ENCODE measurements around the gene MYOM1. TPM values are rescaled to one million over a fixed set of nuclear protein-coding genes. Genes with fewer than 3 reads are reported as not detected.

Gene MYOM1
- total RNA-seq, 1 experiment from 2014 or later = 0.37 TPM

GRCh38 chr18:3180325-3180724 lies 39.4 kb downstream of the MYOM1 start:
- POLR2A ChIA-PET (ENCODE audit: low non-redundant PET) = interaction anchor here (0.5 kb wide), 1 partner anchor 656 kb away, joined by 3 read pairs; no protein-coding TSS in a partner anchor
- no TSS peak for BruUV-seq (replicated peaks)
- intact Hi-C loops (cut with micrococcal nuclease; ENCODE audit: unreplicated experiment) = no loop called here
- TF ChIP-seq CTCF (conservative IDR thresholded peaks at IDR 0.05; ENCODE audit: low read depth, low read length) = no peak
- no peak for TF ChIP-seq EZH2 (IDR thresholded peaks at IDR 0.05; ENCODE audit: borderline replicate concordance, low read depth, low read length, poor library complexity, severe bottlenecking)
- Histone ChIP-seq H3K4me3 (ENCODE audit: low read depth, low read length, poor library complexity, severe bottlenecking) (no peak overlapping the region), H3K27ac (ENCODE audit: low read depth, low read length, poor library complexity, severe bottlenecking) (no peak overlapping the region), H3K36me3 (ENCODE audit: insufficient read depth, low read length, poor library complexity, severe bottlenecking) (no peaks in the 10 kb centered on the region), H3K4me1 (ENCODE audit: insufficient read depth, low read length, poor library complexity, severe bottlenecking) (no peaks in the 10 kb centered on the region), H3K9me3 (ENCODE audit: low read depth, low read length, poor library complexity, severe bottlenecking) (no peaks in the 10 kb centered on the region), H3K27me3 (replicated peaks; ENCODE audit: insufficient read depth, low read depth, low read length, poor library complexity) (no peaks in the 10 kb centered on the region)
- CTCF ChIA-PET = no interaction called here
- peak; percentile 28 for DNase-seq (ENCODE audit: low spot score)

- no peaks in the 10 kb centered on the region for H3K4me1 ChIP-seq (ENCODE audit: insufficient read depth, low read length, poor library complexity, severe bottlenecking)
- no peak for TF ChIP-seq CTCF (conservative IDR thresholded peaks at IDR 0.05; ENCODE audit: low read depth, low read length)
- no peak for TF ChIP-seq EZH2 (IDR thresholded peaks at IDR 0.05; ENCODE audit: borderline replicate concordance, low read depth, low read length, poor library complexity, severe bottlenecking)
- H3K9me3 ChIP-seq (ENCODE audit: low read depth, low read length, poor library complexity, severe bottlenecking) = no peaks in the 10 kb centered on the region
- no peak for DNase-seq (ENCODE audit: low spot score)
- ChIA-PET CTCF (no interaction called here), POLR2A (ENCODE audit: low non-redundant PET) (interaction anchor here (0.5 kb wide), 1 partner anchor 655 kb away, joined by 3 read pairs; no protein-coding TSS in a partner anchor)
- intact Hi-C loops (cut with micrococcal nuclease; ENCODE audit: unreplicated experiment) = no loop called here
- no peaks in the 10 kb centered on the region for H3K36me3 ChIP-seq (ENCODE audit: insufficient read depth, low read length, poor library complexity, severe bottlenecking)
- no TSS peak for BruUV-seq (replicated peaks)
- no peaks in the 10 kb centered on the region for H3K27me3 ChIP-seq (replicated peaks; ENCODE audit: insufficient read depth, low read depth, low read length, poor library complexity)
- H3K4me3 ChIP-seq (ENCODE audit: low read depth, low read length, poor library complexity, severe bottlenecking) = no peak overlapping the region
- no peak overlapping the region for H3K27ac ChIP-seq (ENCODE audit: low read depth, low read length, poor library complexity, severe bottlenecking)
Measured at GRCh38 chr18:3179430-3180089, 40.2 kb downstream of the MYOM1 start.

- Histone ChIP-seq H3K4me1 (ENCODE audit: insufficient read depth, low read length, poor library complexity, severe bottlenecking) (no peaks in the 10 kb centered on the region), H3K27ac (ENCODE audit: low read depth, low read length, poor library complexity, severe bottlenecking) (no peak overlapping the region), H3K36me3 (ENCODE audit: insufficient read depth, low read length, poor library complexity, severe bottlenecking) (no peaks in the 10 kb centered on the region), H3K27me3 (replicated peaks; ENCODE audit: insufficient read depth, low read depth, low read length, poor library complexity) (no peaks in the 10 kb centered on the region), H3K9me3 (ENCODE audit: low read depth, low read length, poor library complexity, severe bottlenecking) (no peaks in the 10 kb centered on the region), H3K4me3 (ENCODE audit: low read depth, low read length, poor library complexity, severe bottlenecking) (no peak overlapping the region)
- TF ChIP-seq EZH2 (IDR thresholded peaks at IDR 0.05; ENCODE audit: borderline replicate concordance, low read depth, low read length, poor library complexity, severe bottlenecking) (no peak), CTCF (conservative IDR thresholded peaks at IDR 0.05; ENCODE audit: low read depth, low read length) (no peak)
- POLR2A ChIA-PET (ENCODE audit: low non-redundant PET) = no interaction called here
- no TSS peak for BruUV-seq (replicated peaks)
- DNase-seq (ENCODE audit: low spot score) = no peak
- CTCF ChIA-PET = no interaction called here
- intact Hi-C loops (cut with micrococcal nuclease; ENCODE audit: unreplicated experiment) = no loop called here
Measured at GRCh38 chr18:3177902-3178687, 41.7 kb downstream of the MYOM1 start.
